ENCODE results near the gene NELFB.

NELFB gene

GRCh38 chr9:137314561-137315560, 59.7 kb downstream of the NELFB start:
- DNase-seq (ENCODE audit: low read depth in 2 of 2) = no peak

GRCh38 chr9:137315581-137316011, 60.5 kb downstream of the NELFB start:
- no peak for DNase-seq (ENCODE audit: low read depth in 2 of 2)

- no peak for DNase-seq (ENCODE audit: low read depth in 2 of 2)
Observed at GRCh38 chr9:137316012-137316981, 61.2 kb downstream of the NELFB start.

GRCh38 chr9:137317021-137317717, 62.0 kb downstream of the NELFB start:
- no peak for DNase-seq (ENCODE audit: low read depth in 2 of 2)

GRCh38 chr9:137317718-137318511, 62.8 kb downstream of the NELFB start:
- no peak for DNase-seq (ENCODE audit: low read depth in 2 of 2)

- DNase-seq (ENCODE audit: low read depth in 2 of 2) = no peak
Observed at GRCh38 chr9:137318602-137319001, 63.5 kb downstream of the NELFB start.

- DNase-seq (ENCODE audit: low read depth in 2 of 2) = no peak
Observed at GRCh38 chr9:137319011-137319738, 64.0 kb downstream of the NELFB start.

- DNase-seq (ENCODE audit: low read depth in 2 of 2) = no peak
Observed at GRCh38 chr9:137319739-137320551, 64.8 kb downstream of the NELFB start.

GRCh38 chr9:137320555-137321384, 65.6 kb downstream of the NELFB start:
- no peak for DNase-seq (ENCODE audit: low read depth in 2 of 2)

- DNase-seq (ENCODE audit: low read depth in 2 of 2) = no peak
Observed at GRCh38 chr9:137321726-137322361, 66.7 kb downstream of the NELFB start.
